ENCODE data around the gene RFXAP.

The RFXAP gene

GRCh38 chr13:36870050-36870692 is 51.1 kb downstream of the RFXAP start:
- no peak for DNase-seq

- no peak for DNase-seq
Observed at GRCh38 chr13:36872621-36873020, 53.6 kb downstream of the RFXAP start.

GRCh38 chr13:36875431-36875830 is 56.4 kb downstream of the RFXAP start:
- DNase-seq: no peak

GRCh38 chr13:36875961-36876360 is 56.9 kb downstream of the RFXAP start:
- no peak for DNase-seq
